Mammary epithelial cell (primary cell): ENCODE results near the gene SELP.

Experiments
- CTCF ChIP-seq, 2 donors: IDR thresholded peaks in 1 of 2; conservative IDR thresholded peaks in 1 of 2; 2 replicates each; pipeline ENCODE4 v1.5.1; 2011 to 2012; ENCODE audit warnings: inconsistent platforms in 2 of 2, low read length in 2 of 2, mild to moderate bottlenecking in 2 of 2, control low read depth in 1 of 2, low read depth in 1 of 2; ENCODE audit not compliant: insufficient read depth in 1 of 2; ENCODE audit errors: extremely low read depth in 1 of 2
- EZH2 ChIP-seq: IDR thresholded peaks from 2 replicates; pipeline ENCODE4 v1.6.1; 2012; ENCODE audit warnings: low read length, inconsistent platforms, borderline replicate concordance

GRCh38 chr1:169594391-169594790, 35.5 kb downstream of the SELP start:
- TF ChIP-seq EZH2 = no peak
- no peak for TF ChIP-seq CTCF (conservative IDR thresholded peaks at IDR 0.05 in 1 of 2, IDR thresholded peaks at IDR 0.05 in 1 of 2; ENCODE audit: extremely low read depth in 1 of 2, insufficient read depth in 1 of 2, low read depth in 1 of 2, low read length in 2 of 2)
